K562 (cell line): ENCODE data around the gene GABRD. TPM values are rescaled to one million over a fixed set of nuclear protein-coding genes. Genes with fewer than 3 reads are reported as not detected.

Experiments used
- ATAC-seq: fragments of 200-7000 bp; cut with Tn5 transposase; 3 replicates; pipeline ENCODE4 v1.9.1; 2020; ENCODE audit warnings: moderate library complexity
- BruUV-seq: library from RNA; stranded (reverse); fragments of 400-500 nt; replicated peaks from 2 replicates; lab custom pipeline; 2021; lab: Mats Ljungman, UMichigan
- CTCF ChIA-PET: fragments of 300-600 bp; formaldehyde crosslinking; extraction: SDS; loops from one replicate; lab custom pipeline; 2021; ENCODE audit warnings: low intra/inter-chr PET ratio; lab: Yijun Ruan, JAX
- POLR2A ChIA-PET: fragments of 300-600, 350-650 bp; sonication (Branson Sonifier 250); formaldehyde crosslinking; extraction: SDS; loops from one replicate; lab custom pipeline; 2021; ENCODE audit warnings: antibody characterized with exemption, inconsistent platforms; lab: Yijun Ruan, JAX
- DNase-seq, 4 experiments: peaks; one replicate each; pipeline versions ENCODE4 v3.0.0 to v3.0.0-alpha.2; 2011 to 2018; ENCODE audit warnings: low spot score in 3 of 4, mixed read lengths in 3 of 4; ENCODE audit errors: extremely low read depth in 1 of 4
- FAIRE-seq: peaks from 2 replicates; lab custom pipeline; 2011; peaks lifted over from hg19 to GRCh38; lab: Jason Lieb, UNC
- H2AFZ ChIP-seq: 2 replicates; pipeline ENCODE4 v1.6.0; 2011; ENCODE audit warnings: low read depth, low read length, control low read depth, inconsistent platforms
- H3K27ac ChIP-seq: fragments of 200-600 bp; 3 replicates; pipeline ENCODE4 v1.8.0; 2011; ENCODE audit warnings: low read depth, mild to moderate bottlenecking, control low read depth, inconsistent platforms, low read length, moderate library complexity, mixed read lengths; ENCODE audit errors: extremely low read depth
- H3K27me3 ChIP-seq, 2 experiments: fragments of 300-600 bp in 1 of 2; 2 replicates in 1 of 2; 3 replicates in 1 of 2; pipeline versions ENCODE4 v1.6.0 to v1.8.0; 2011; ENCODE audit warnings: inconsistent platforms in 2 of 2, low read length in 2 of 2, mild to moderate bottlenecking in 1 of 2, mixed read lengths in 1 of 2, moderate library complexity in 1 of 2; ENCODE audit not compliant: control insufficient read depth in 2 of 2, insufficient read depth in 2 of 2
- H3K36me3 ChIP-seq: fragments of 300-600 bp; 3 replicates; pipeline ENCODE4 v1.8.0; 2011; ENCODE audit warnings: mild to moderate bottlenecking, low read length, inconsistent platforms; ENCODE audit not compliant: control insufficient read depth, insufficient read depth
- H3K4me1 ChIP-seq, 2 experiments: fragments of 200-600 bp in 1 of 2; replicated peaks in 1 of 2; 2 replicates in 1 of 2; 3 replicates in 1 of 2; pipeline versions ENCODE4 v1.5.1 to v1.8.0; 2011; ENCODE audit warnings: inconsistent platforms in 2 of 2, low read length in 2 of 2, mild to moderate bottlenecking in 1 of 2, mixed read lengths in 1 of 2, moderate library complexity in 1 of 2; ENCODE audit not compliant: control insufficient read depth in 2 of 2, insufficient read depth in 2 of 2
- H3K4me2 ChIP-seq: 2 replicates; pipeline ENCODE4 v1.6.1; 2011; ENCODE audit warnings: low read length, control low read depth, inconsistent platforms, mixed read lengths; ENCODE audit not compliant: insufficient read depth
- H3K4me3 ChIP-seq: fragments of 200-600 bp; sonication (generic), shearing (Covaris generic); 2 replicates; pipeline ENCODE4 v1.5.1; 2016; ENCODE audit warnings: control low read depth, inconsistent platforms
- H3K79me2 ChIP-seq: fragments of 200-600 bp; 3 replicates; pipeline ENCODE4 v1.8.0; 2011; ENCODE audit warnings: low read length, inconsistent platforms; ENCODE audit not compliant: control insufficient read depth, insufficient read depth
- H3K9ac ChIP-seq, 2 experiments: 2 replicates each; pipeline versions ENCODE4 v1.6.0 to v1.6.1; 2011; ENCODE audit warnings: low read depth in 2 of 2, low read length in 2 of 2, control low read depth in 1 of 2, inconsistent platforms in 1 of 2, mild to moderate bottlenecking in 1 of 2, mixed read lengths in 1 of 2; ENCODE audit not compliant: insufficient read depth in 1 of 2
- H3K9me1 ChIP-seq: one replicate; pipeline ENCODE4 v1.6.0; 2011; ENCODE audit warnings: inconsistent platforms, mild to moderate bottlenecking, low read length, moderate library complexity; ENCODE audit not compliant: control insufficient read depth, insufficient read depth
- H3K9me3 ChIP-seq: replicated peaks from 2 replicates; pipeline ENCODE4 v1.5.1; 2011; ENCODE audit warnings: low read depth, low read length, inconsistent platforms; ENCODE audit not compliant: control insufficient read depth, insufficient read depth
- H4K20me1 ChIP-seq: replicated peaks from 2 replicates; pipeline ENCODE4 v1.6.1; 2011; ENCODE audit warnings: low read length, inconsistent platforms, mixed read lengths; ENCODE audit not compliant: control insufficient read depth, insufficient read depth
- ARID3B ChIP-seq: fragments of 250-450 bp; sonication (Bioruptor Pico); IDR thresholded peaks from 2 replicates; pipeline ENCODE4 v1.4.0; 2020; ENCODE audit warnings: borderline replicate concordance
- DLX4 ChIP-seq: fragments of 250-450 bp; sonication (Bioruptor Pico); IDR thresholded peaks from 2 replicates; pipeline ENCODE4 v1.6.1; 2021; ENCODE audit warnings: mild to moderate bottlenecking
- FOXA1 ChIP-seq: fragments of 450-650 bp; IDR thresholded peaks from 2 replicates; pipeline ENCODE4 v1.6.1; 2016; ENCODE audit warnings: mild to moderate bottlenecking, borderline replicate concordance
- FUS ChIP-seq: fragments of 200-400 bp; formaldehyde crosslinking; optimal IDR thresholded peaks from 2 replicates; pipeline ENCODE3; 2017; ENCODE audit warnings: low read depth, low read length
- GTF2B ChIP-seq: IDR thresholded peaks from 2 replicates; pipeline ENCODE4 v1.6.1; 2011; ENCODE audit not compliant: insufficient read length; ENCODE audit errors: extremely low read depth
- NFIX ChIP-seq: fragments of 250-450 bp; sonication (Bioruptor Pico); IDR thresholded peaks from 2 replicates; pipeline ENCODE4 v1.4.0; 2020; ENCODE audit warnings: low read depth, mild to moderate bottlenecking, moderate library complexity
- SRSF1 ChIP-seq: fragments of 200-400 bp; formaldehyde crosslinking; IDR thresholded peaks from 2 replicates; pipeline ENCODE4 v1.6.1; 2017; ENCODE audit warnings: mild to moderate bottlenecking, low read depth, low read length, moderate library complexity
- STAG1 ChIP-seq: sonication (generic); formaldehyde crosslinking; IDR thresholded peaks from 2 replicates; pipeline ENCODE4 v1.5.0; 2020; ENCODE audit warnings: missing genetic modification reagents, borderline replicate concordance
- USF1 ChIP-seq: sonication (generic); formaldehyde crosslinking; IDR thresholded peaks from 2 replicates; pipeline ENCODE4 v1.9.0; 2022; ENCODE audit warnings: mild to moderate bottlenecking, missing genetic modification reagents
- ZNF75A ChIP-seq: fragments of 450-650 bp; formaldehyde crosslinking; IDR thresholded peaks from 2 replicates; pipeline ENCODE4 v1.4.0; 2020; ENCODE audit warnings: mild to moderate bottlenecking
- ZNF785 ChIP-seq: fragments of 250-450 bp; sonication (Bioruptor Pico); IDR thresholded peaks from 2 replicates; pipeline ENCODE4 v1.4.0; 2020; ENCODE audit warnings: mild to moderate bottlenecking
- WGBS: fragments of 100-300 bp; shearing (Covaris generic); methylation state at CpG from one replicate; pipeline ENCODE4 v1.1.6; 2016; ENCODE audit warnings: low coverage, mixed read lengths; ENCODE audit not compliant: insufficient coverage; ENCODE audit errors: missing lambda C conversion rate; 5-methylcytosine and 5-hydroxymethylcytosine counted together
- in situ Hi-C: fragments of 300-500 bp; cut with MboI; formaldehyde crosslinking; loops from 4 replicates; pipeline ENCODE4 v1.15.0; 2018; ENCODE audit warnings: inconsistent platforms, mixed read lengths
- intact Hi-C: fragments of 100-400 bp; cut with micrococcal nuclease; formaldehyde crosslinking; loops from 2 replicates; pipeline ENCODE4 v1.14.2; 2022
- polyA plus RNA-seq, 8 experiments: library from polyadenylated mRNA; depleted of rRNA in 4 of 8; stranded (reverse) in 5 of 8; unstranded in 3 of 8; fragments of >200 nt; fragmentation: Nextera tagmentation in 2 of 8; fragmentation: Illumina TruSeq in 1 of 8; extraction: Ambion mirVana in 2 of 8; extraction: Trizol in 1 of 8; gene quantifications; 2 replicates each; pipeline versions ENCODE4 v1.2.1 to v1.2.3, GENCODE V29; 2011 to 2014; ENCODE audit warnings: inconsistent platforms in 1 of 8, missing spikeins in 1 of 8
- total RNA-seq, 7 experiments: library from RNA; depleted of rRNA in 6 of 7; stranded (reverse); fragments of >200 nt in 6 of 7; fragmentation: Illumina TruSeq in 2 of 7; extraction: Trizol in 2 of 7; gene quantifications; 2 replicates each; pipeline versions ENCODE4 v1.2.1 to v1.2.3, GENCODE V29; 2011 to 2021; ENCODE audit warnings: low replicate concordance in 1 of 7

GABRD gene
- total and polyA plus RNA-seq, 9 of the 15 experiments (the other 6 are each of a cell fraction or from before 2014, with no cell fraction given), result 0.07 TPM; not detected in 8

- no peak overlapping the region for H3K4me2 ChIP-seq
- 0 out of 4 replicates have a peak overlapping the region, but pooled peaks of 1 of the 2 experiments have one; percentile 1 for H3K9ac ChIP-seq
- no peak for DNase-seq
- FAIRE-seq, result no peak
- no peaks in the 10 kb centered on the region for H3K9me3 ChIP-seq
- no peaks in the 10 kb centered on the region for H3K9me1 ChIP-seq
- POLR2A ChIA-PET, result interaction anchor here (0.7 to 1.0 kb wide), 2 partner anchors 17 to 428 kb away, joined by 3 read pairs; partner anchors contain the start of gene CFAP74
- peaks cover 39 to 73% of the 10 kb centered on the region in 2 experiments; a peak in 4 of 5 replicates for H3K27me3 ChIP-seq
- no peaks in the 10 kb centered on the region for H4K20me1 ChIP-seq
- 9% methylated on average over 24 of the region's 24 CpGs for WGBS
- H3K27ac ChIP-seq, result no peak overlapping the region
- intact Hi-C loops, result no loop called here
- CTCF ChIA-PET, result no interaction called here
- no TSS peak for BruUV-seq
- H3K36me3 ChIP-seq, result no peaks in the 10 kb centered on the region
- TF ChIP-seq FUS (no peak), SRSF1 (no peak), ZNF785 (CRISPR knock-in tag) (no peak), STAG1 (CRISPR knock-in tag) (peak; percentile 30; the same call in 1 of the 2 replicates), GTF2B (no peak), ARID3B (no peak), ZNF75A (no peak), USF1 (CRISPR knock-in tag) (0 out of 2 replicates have a peak, but pooled peaks have one; percentile 6), NFIX (CRISPR knock-in tag) (no peak), DLX4 (no peak), FOXA1 (no peak)
- ATAC-seq, result no peak
- no peaks in the 10 kb centered on the region for H3K79me2 ChIP-seq
- in situ Hi-C loops, result no loop called here
- no peak overlapping the region for H2AFZ ChIP-seq
- H3K4me1 ChIP-seq, result peaks cover 19 to 53% of the 10 kb centered on the region in 2 experiments; a peak in 4 of 5 replicates
- H3K4me3 ChIP-seq, result no peak overlapping the region
Measured at GRCh38 chr1:1986451-1987141, 32.5 kb upstream of the GABRD start.
